ENCODE results near the gene EHBP1.

The EHBP1 gene

GRCh38 chr2:63046961-63047320 lies 341.4 kb downstream of the EHBP1 start:
- H3K27ac ChIP-seq (ENCODE audit: low read depth, low read length, poor library complexity, severe bottlenecking), result no peak overlapping the region
- no peaks in the 10 kb centered on the region for H3K9me2 ChIP-seq (ENCODE audit: low read depth, low read length)
- H3F3A ChIP-seq (ENCODE audit: insufficient read depth, low read length), result no peaks in the 10 kb centered on the region
- H3K79me2 ChIP-seq (ENCODE audit: insufficient read depth, low read length), result no peaks in the 10 kb centered on the region
- H3K4me1 ChIP-seq (ENCODE audit: insufficient read depth, low read length, severe bottlenecking), result peaks cover 40% of the 10 kb centered on the region
- H3K4me2 ChIP-seq (ENCODE audit: low read length), result peak overlapping the region; percentile 76
- H4K20me1 ChIP-seq (ENCODE audit: insufficient read depth, low read length), result no peaks in the 10 kb centered on the region
- H2AFZ ChIP-seq (ENCODE audit: low read length), result no peak overlapping the region
- no peaks in the 10 kb centered on the region for H3K27me3 ChIP-seq (ENCODE audit: insufficient read depth, low read length)
- TF ChIP-seq EZH2 (IDR thresholded peaks at IDR 0.05; ENCODE audit: borderline replicate concordance, low read length) (no peak), CTCF (IDR thresholded peaks at IDR 0.05; ENCODE audit: low read length) (no peak)
- no peaks in the 10 kb centered on the region for H3K36me3 ChIP-seq (ENCODE audit: insufficient read depth, low read length)
- peak overlapping the region; percentile 50; the same call in 1 of the 2 replicates for H3K9ac ChIP-seq (ENCODE audit: low read length)
- no peaks in the 10 kb centered on the region for H3K9me3 ChIP-seq (ENCODE audit: low read length)
- H3K4me3 ChIP-seq (ENCODE audit: low read depth, low read length, poor library complexity, severe bottlenecking), result peak overlapping the region; percentile 54

- Histone ChIP-seq H3K4me2 (ENCODE audit: low read length) (peak overlapping the region; percentile 76), H3K36me3 (ENCODE audit: insufficient read depth, low read length) (no peaks in the 10 kb centered on the region), H3K9me2 (ENCODE audit: low read depth, low read length) (no peaks in the 10 kb centered on the region), H3K27me3 (ENCODE audit: insufficient read depth, low read length) (no peaks in the 10 kb centered on the region), H4K20me1 (ENCODE audit: insufficient read depth, low read length) (no peaks in the 10 kb centered on the region), H3K79me2 (ENCODE audit: insufficient read depth, low read length) (no peaks in the 10 kb centered on the region), H3K9me3 (ENCODE audit: low read length) (no peaks in the 10 kb centered on the region), H3K4me3 (ENCODE audit: low read depth, low read length, poor library complexity, severe bottlenecking) (peak overlapping the region; percentile 54), H2AFZ (ENCODE audit: low read length) (no peak overlapping the region), H3K27ac (ENCODE audit: low read depth, low read length, poor library complexity, severe bottlenecking) (no peak overlapping the region), H3F3A (ENCODE audit: insufficient read depth, low read length) (no peaks in the 10 kb centered on the region), H3K9ac (ENCODE audit: low read length) (peak overlapping the region; percentile 50; the same call in 1 of the 2 replicates), H3K4me1 (ENCODE audit: insufficient read depth, low read length, severe bottlenecking) (peaks cover 43% of the 10 kb centered on the region)
- TF ChIP-seq CTCF (IDR thresholded peaks at IDR 0.05; ENCODE audit: low read length) (peak; percentile 53), EZH2 (IDR thresholded peaks at IDR 0.05; ENCODE audit: borderline replicate concordance, low read length) (no peak)
Measured at GRCh38 chr2:63047321-63048279, 342.1 kb downstream of the EHBP1 start.

GRCh38 chr2:63048367-63049171 lies 343.1 kb downstream of the EHBP1 start:
- H3K4me1 ChIP-seq (ENCODE audit: insufficient read depth, low read length, severe bottlenecking), result peaks cover 44% of the 10 kb centered on the region
- TF ChIP-seq EZH2 (IDR thresholded peaks at IDR 0.05; ENCODE audit: borderline replicate concordance, low read length) (no peak), CTCF (IDR thresholded peaks at IDR 0.05; ENCODE audit: low read length) (no peak)
- H3K4me3 ChIP-seq (ENCODE audit: low read depth, low read length, poor library complexity, severe bottlenecking), result no peak overlapping the region

More at GRCh38 chr2:63048367-63049171, 343.1 kb downstream of the EHBP1 start:
- Histone ChIP-seq H3K36me3 (ENCODE audit: insufficient read depth, low read length) (no peaks in the 10 kb centered on the region; the same call in 1 of the 2 replicates), H2AFZ (ENCODE audit: low read length) (no peak overlapping the region), H3K9ac (ENCODE audit: low read length) (no peak overlapping the region), H3K79me2 (ENCODE audit: insufficient read depth, low read length) (no peaks in the 10 kb centered on the region), H3K27ac (ENCODE audit: low read depth, low read length, poor library complexity, severe bottlenecking) (no peak overlapping the region), H3K9me2 (ENCODE audit: low read depth, low read length) (no peaks in the 10 kb centered on the region), H3K27me3 (ENCODE audit: insufficient read depth, low read length) (no peaks in the 10 kb centered on the region), H3K4me2 (ENCODE audit: low read length) (no peak overlapping the region), H3F3A (ENCODE audit: insufficient read depth, low read length) (no peaks in the 10 kb centered on the region), H4K20me1 (ENCODE audit: insufficient read depth, low read length) (no peaks in the 10 kb centered on the region), H3K9me3 (ENCODE audit: low read length) (no peaks in the 10 kb centered on the region)
